VCaP (cell line): Measurements from ENCODE around the gene HEG1.
A peak's percentile ranks its signal among the peaks of the same experiment; 100 is the strongest.

Experiments used
- H3K27ac ChIP-seq: fragments of 450-650 bp; 2 replicates; pipeline ENCODE4 v1.5.1; 2017
- CTCF ChIP-seq: fragments of 450-650 bp; conservative IDR thresholded peaks from 2 replicates; pipeline ENCODE4 v1.5.1; 2017; ENCODE audit warnings: mild to moderate bottlenecking, moderate library complexity

The HEG1 gene

GRCh38 chr3:125001557-125002413, 54.0 kb downstream of the HEG1 start:
- no peak overlapping the region for H3K27ac ChIP-seq
- TF ChIP-seq CTCF, result no peak

GRCh38 chr3:125000661-125001060, 55.1 kb downstream of the HEG1 start:
- TF ChIP-seq CTCF, result no peak
- H3K27ac ChIP-seq, result no peak overlapping the region; the same call in 1 of the 2 replicates

- TF ChIP-seq CTCF, result no peak
- H3K27ac ChIP-seq, result peak overlapping the region; percentile 54
Observed at GRCh38 chr3:124999897-125000435, 55.8 kb downstream of the HEG1 start.

GRCh38 chr3:124999317-124999716, 56.5 kb downstream of the HEG1 start:
- no peak for TF ChIP-seq CTCF
- H3K27ac ChIP-seq, result peak overlapping the region; percentile 54

GRCh38 chr3:124998247-124998630, 57.6 kb downstream of the HEG1 start:
- H3K27ac ChIP-seq, result peak overlapping the region; percentile 54; the same call in 1 of the 2 replicates
- no peak for TF ChIP-seq CTCF

GRCh38 chr3:124997303-124998246, 58.2 kb downstream of the HEG1 start:
- TF ChIP-seq CTCF, result no peak
- H3K27ac ChIP-seq, result peak overlapping the region; percentile 54; the same call in 1 of the 2 replicates
